HG02970 (cell line): Measurements from ENCODE around the gene GALNT14.

Experiments
- ATAC-seq: cut with Tn5 transposase; IDR thresholded peaks from one replicate; pipeline ENCODE4 v1.9.1; 2021; ENCODE audit warnings: mild to moderate bottlenecking, moderate library complexity, moderate number of reproducible peaks; ENCODE audit not compliant: unreplicated experiment, low FRiP score

Gene GALNT14

GRCh38 chr2:31018280-31018679 lies 120.0 kb downstream of the GALNT14 start:
- ATAC-seq, result no peak

GRCh38 chr2:31016648-31017047 lies 121.6 kb downstream of the GALNT14 start:
- no peak for ATAC-seq

GRCh38 chr2:31014516-31014915 lies 123.7 kb downstream of the GALNT14 start:
- ATAC-seq, result no peak

- no peak for ATAC-seq
Measured at GRCh38 chr2:31013301-31013700, 124.9 kb downstream of the GALNT14 start.

GRCh38 chr2:31012406-31012805 lies 125.8 kb downstream of the GALNT14 start:
- no peak for ATAC-seq

GRCh38 chr2:31011587-31011986 lies 126.7 kb downstream of the GALNT14 start:
- ATAC-seq, result no peak

- ATAC-seq, result no peak
Measured at GRCh38 chr2:31008561-31009114, 129.6 kb downstream of the GALNT14 start.

GRCh38 chr2:31004257-31004656 lies 134.0 kb downstream of the GALNT14 start:
- no peak for ATAC-seq

GRCh38 chr2:31003749-31004148 lies 134.5 kb downstream of the GALNT14 start:
- ATAC-seq, result no peak

GRCh38 chr2:31002537-31003150 lies 135.6 kb downstream of the GALNT14 start:
- no peak for ATAC-seq

- ATAC-seq, result no peak
Measured at GRCh38 chr2:31000970-31001369, 137.3 kb downstream of the GALNT14 start.

GRCh38 chr2:30998672-30999071 lies 139.6 kb downstream of the GALNT14 start:
- ATAC-seq, result no peak

GRCh38 chr2:30997979-30998378 lies 140.3 kb downstream of the GALNT14 start:
- ATAC-seq, result no peak

- no peak for ATAC-seq
Measured at GRCh38 chr2:30994227-30995056, 143.8 kb downstream of the GALNT14 start.

GRCh38 chr2:30992781-30993180 lies 145.5 kb downstream of the GALNT14 start:
- no peak for ATAC-seq

- ATAC-seq, result no peak
Measured at GRCh38 chr2:30990671-30991070, 147.6 kb downstream of the GALNT14 start.

- no peak for ATAC-seq
Measured at GRCh38 chr2:30990176-30990575, 148.1 kb downstream of the GALNT14 start.

- ATAC-seq, result no peak
Measured at GRCh38 chr2:30989746-30990145, 148.5 kb downstream of the GALNT14 start.

- ATAC-seq, result no peak
Measured at GRCh38 chr2:30987566-30987965, 150.7 kb downstream of the GALNT14 start.

- ATAC-seq, result no peak
Measured at GRCh38 chr2:30986231-30986580, 152.0 kb downstream of the GALNT14 start.

GRCh38 chr2:30985493-30986230 lies 152.6 kb downstream of the GALNT14 start:
- no peak for ATAC-seq
